SU-DHL-6 (cell line): ENCODE data around the gene UBE2E1.

Source experiments
- H2AFZ ChIP-seq: fragments of 200-600 bp; sonication (generic); 2 replicates; pipeline ENCODE4 v1.6.1; 2014; ENCODE audit warnings: low read depth, mild to moderate bottlenecking, moderate library complexity, mixed read lengths, antibody characterized with exemption, low read length; ENCODE audit not compliant: severe bottlenecking
- H3F3A ChIP-seq: fragments of 200-600 bp; shearing (Covaris generic); 2 replicates; pipeline ENCODE4 v1.6.0; 2016; ENCODE audit warnings: antibody characterized with exemption, mild to moderate bottlenecking; ENCODE audit not compliant: insufficient read depth
- H3K27ac ChIP-seq: fragments of 200-600 bp; sonication (generic); 2 replicates; pipeline ENCODE4 v1.5.1; 2016; ENCODE audit warnings: low read depth, mild to moderate bottlenecking, low read length, moderate library complexity, mixed read lengths
- H3K27me3 ChIP-seq: fragments of 200-600 bp; sonication (generic), shearing (Covaris generic); 2 replicates; pipeline ENCODE4 v1.6.0; 2014; ENCODE audit warnings: mild to moderate bottlenecking, low read length
- H3K36me3 ChIP-seq: fragments of 200-600 bp; sonication (generic); 2 replicates; pipeline ENCODE4 v1.6.1; 2014; ENCODE audit warnings: mild to moderate bottlenecking, low read length, mixed read lengths
- H3K4me2 ChIP-seq: fragments of 300-600, 200-600 bp; shearing (Covaris generic), sonication (generic); 2 replicates; pipeline ENCODE4 v1.6.0; 2014; ENCODE audit warnings: low read length, low read depth, mild to moderate bottlenecking; ENCODE audit not compliant: poor library complexity, severe bottlenecking
- H3K4me3 ChIP-seq: fragments of 200-600 bp; sonication (generic); 2 replicates; pipeline ENCODE4 v1.5.1; 2014; ENCODE audit warnings: antibody characterized with exemption, low read length, mild to moderate bottlenecking, mixed read lengths; ENCODE audit not compliant: insufficient read depth, poor library complexity, severe bottlenecking
- H3K79me2 ChIP-seq: fragments of 200-600 bp; sonication (generic); 2 replicates; pipeline ENCODE4 v1.6.1; 2014; ENCODE audit warnings: mild to moderate bottlenecking, low read length, moderate library complexity; ENCODE audit not compliant: insufficient read depth
- H3K9ac ChIP-seq: fragments of 200-600 bp; sonication (generic); 2 replicates; pipeline ENCODE4 v1.7.0; 2014; ENCODE audit warnings: mild to moderate bottlenecking, low read length
- H3K9me2 ChIP-seq: fragments of 200-600 bp; sonication (generic); replicated peaks from 2 replicates; pipeline ENCODE4 v1.6.1; 2014; ENCODE audit warnings: low read length; ENCODE audit not compliant: insufficient read depth
- H3K9me3 ChIP-seq: fragments of 200-600 bp; sonication (generic); 2 replicates; pipeline ENCODE4 v1.6.1; 2014; ENCODE audit warnings: low read length, mixed read lengths; ENCODE audit not compliant: insufficient read depth
- H4K20me1 ChIP-seq: fragments of 200-600 bp; sonication (generic); 2 replicates; pipeline ENCODE4 v1.6.1; 2014; ENCODE audit warnings: low read depth, mild to moderate bottlenecking, antibody characterized with exemption, low read length, moderate library complexity, mixed read lengths
- EZH2phosphoT487 ChIP-seq: fragments of 200-600 bp; sonication (generic), shearing (Covaris generic); conservative IDR thresholded peaks from 2 replicates; pipeline ENCODE4 v1.6.1; 2018; ENCODE audit warnings: mild to moderate bottlenecking, antibody characterized with exemption, low read length, moderate library complexity, mixed read lengths
- TF ChIP-seq, protein P1 (sequence below): fragments of 200-600 bp; sonication (generic); IDR thresholded peaks from one replicate; pipeline ENCODE4 v1.5.1; 2017; ENCODE audit warnings: antibody characterized with exemption, mild to moderate bottlenecking, low read length, moderate library complexity; ENCODE audit not compliant: insufficient read depth, poor library complexity, severe bottlenecking

The UBE2E1 gene

DNA sequence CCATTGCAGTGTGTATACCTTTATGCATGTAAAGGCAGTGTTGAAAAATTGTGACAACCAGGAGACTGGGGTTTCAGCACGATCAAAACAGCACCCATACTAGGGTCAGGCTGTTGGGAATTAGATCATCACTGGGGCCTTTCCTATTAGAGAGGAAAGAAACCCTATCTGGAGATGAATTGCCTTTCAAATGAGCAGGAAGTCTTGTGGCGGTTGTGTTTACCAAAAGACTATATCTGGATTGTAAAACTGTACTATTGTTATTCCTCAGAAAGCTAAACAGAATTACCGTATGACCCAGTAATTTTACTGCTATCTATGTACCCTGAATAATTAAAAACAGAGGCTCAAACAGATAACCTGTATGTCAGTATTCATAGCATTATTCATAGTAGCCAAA is 10.1 kb downstream of the UBE2E1 start:
- no peaks in the 10 kb centered on the region for H3K9me2 ChIP-seq
- no peak overlapping the region for H3K9ac ChIP-seq
- no peak overlapping the region for H2AFZ ChIP-seq
- H4K20me1 ChIP-seq: peaks cover 10% of the 10 kb centered on the region; the same call in 1 of the 2 replicates
- H3K27ac ChIP-seq: no peak overlapping the region
- 0 out of 2 replicates have a peak, but pooled peaks cover 10% of the 10 kb centered on the region for H3K36me3 ChIP-seq
- no peaks in the 10 kb centered on the region for H3F3A ChIP-seq
- TF ChIP-seq, protein P1, sequence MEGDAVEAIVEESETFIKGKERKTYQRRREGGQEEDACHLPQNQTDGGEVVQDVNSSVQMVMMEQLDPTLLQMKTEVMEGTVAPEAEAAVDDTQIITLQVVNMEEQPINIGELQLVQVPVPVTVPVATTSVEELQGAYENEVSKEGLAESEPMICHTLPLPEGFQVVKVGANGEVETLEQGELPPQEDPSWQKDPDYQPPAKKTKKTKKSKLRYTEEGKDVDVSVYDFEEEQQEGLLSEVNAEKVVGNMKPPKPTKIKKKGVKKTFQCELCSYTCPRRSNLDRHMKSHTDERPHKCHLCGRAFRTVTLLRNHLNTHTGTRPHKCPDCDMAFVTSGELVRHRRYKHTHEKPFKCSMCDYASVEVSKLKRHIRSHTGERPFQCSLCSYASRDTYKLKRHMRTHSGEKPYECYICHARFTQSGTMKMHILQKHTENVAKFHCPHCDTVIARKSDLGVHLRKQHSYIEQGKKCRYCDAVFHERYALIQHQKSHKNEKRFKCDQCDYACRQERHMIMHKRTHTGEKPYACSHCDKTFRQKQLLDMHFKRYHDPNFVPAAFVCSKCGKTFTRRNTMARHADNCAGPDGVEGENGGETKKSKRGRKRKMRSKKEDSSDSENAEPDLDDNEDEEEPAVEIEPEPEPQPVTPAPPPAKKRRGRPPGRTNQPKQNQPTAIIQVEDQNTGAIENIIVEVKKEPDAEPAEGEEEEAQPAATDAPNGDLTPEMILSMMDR: no peak
- TF ChIP-seq EZH2phosphoT487: no peak
- H3K4me3 ChIP-seq: no peak overlapping the region
- H3K27me3 ChIP-seq: no peaks in the 10 kb centered on the region
- no peaks in the 10 kb centered on the region for H3K79me2 ChIP-seq
- no peaks in the 10 kb centered on the region for H3K9me3 ChIP-seq
- H3K4me2 ChIP-seq: no peak overlapping the region

DNA sequence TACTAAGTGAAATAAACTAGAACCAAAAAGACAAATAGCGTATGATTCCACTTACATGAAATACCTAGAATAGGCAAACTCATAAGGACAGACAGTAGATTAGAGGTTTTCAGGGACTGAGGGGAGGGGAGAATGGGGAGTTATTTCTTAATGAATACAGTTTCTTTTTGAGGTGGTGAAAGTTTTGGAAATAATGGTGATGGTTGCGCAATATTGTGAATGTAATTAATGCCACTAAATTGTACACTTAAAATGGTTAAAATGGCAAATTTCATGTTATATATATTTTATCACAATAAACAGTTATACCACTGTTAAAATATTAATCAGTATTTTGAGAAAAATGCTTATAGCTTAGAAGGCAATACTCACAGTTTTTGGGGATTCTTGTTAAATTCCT is 11.0 kb downstream of the UBE2E1 start:
- H3K9ac ChIP-seq: no peak overlapping the region
- no peaks in the 10 kb centered on the region for H3K79me2 ChIP-seq
- H3F3A ChIP-seq: no peaks in the 10 kb centered on the region
- no peak overlapping the region for H3K4me3 ChIP-seq
- peaks cover 10% of the 10 kb centered on the region; the same call in 1 of the 2 replicates for H4K20me1 ChIP-seq
- H3K27me3 ChIP-seq: no peaks in the 10 kb centered on the region
- 0 out of 2 replicates have a peak, but pooled peaks cover 9% of the 10 kb centered on the region for H3K36me3 ChIP-seq
- H3K9me2 ChIP-seq: no peaks in the 10 kb centered on the region
- TF ChIP-seq, protein P1: no peak
- TF ChIP-seq EZH2phosphoT487: no peak
- no peak overlapping the region for H3K27ac ChIP-seq
- no peaks in the 10 kb centered on the region for H3K9me3 ChIP-seq
- H3K4me2 ChIP-seq: no peak overlapping the region
- H2AFZ ChIP-seq: no peak overlapping the region

DNA sequence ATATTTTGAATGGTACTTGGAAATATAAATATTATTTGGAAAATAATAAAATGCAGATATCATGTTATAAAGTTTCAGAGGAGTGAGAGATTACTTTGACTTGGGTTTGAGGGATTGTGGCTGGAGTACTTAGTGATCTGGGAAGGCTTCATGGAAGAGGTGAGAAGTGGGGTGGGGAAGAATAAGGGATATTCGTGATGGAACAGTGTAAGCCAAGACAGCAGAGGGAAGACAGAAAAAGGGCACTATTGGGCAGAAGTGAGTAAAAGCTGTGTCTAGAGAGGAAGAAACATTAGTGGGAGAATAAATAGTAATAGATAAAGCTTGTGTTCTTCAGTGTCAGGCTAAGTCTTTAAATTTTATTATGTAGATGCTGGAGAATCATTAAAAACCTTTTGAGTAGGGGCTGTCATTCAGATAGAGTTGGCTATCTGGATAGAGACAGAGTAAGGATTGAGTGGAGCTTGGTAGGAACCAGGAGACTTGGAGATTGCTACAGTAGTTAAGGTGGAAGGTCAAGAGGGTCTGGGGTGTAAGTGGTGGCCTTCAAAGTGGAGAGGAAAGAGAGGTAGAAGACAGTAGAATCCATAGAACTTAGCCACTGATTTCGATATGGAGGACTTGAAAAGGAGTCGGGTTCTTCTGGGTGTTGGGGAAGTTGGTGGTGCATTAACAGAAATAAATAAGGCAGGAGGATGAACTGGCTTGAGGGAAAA is 11.9 kb downstream of the UBE2E1 start:
- Histone ChIP-seq H3F3A (no peaks in the 10 kb centered on the region), H2AFZ (no peak overlapping the region), H3K9ac (no peak overlapping the region), H3K9me2 (no peaks in the 10 kb centered on the region), H3K4me3 (no peak overlapping the region), H3K9me3 (no peaks in the 10 kb centered on the region), H3K4me2 (no peak overlapping the region), H3K36me3 (0 out of 2 replicates have a peak, but pooled peaks cover 2% of the 10 kb centered on the region), H3K27me3 (no peaks in the 10 kb centered on the region), H3K27ac (no peak overlapping the region), H3K79me2 (no peaks in the 10 kb centered on the region), H4K20me1 (0 out of 2 replicates have a peak, but pooled peaks cover 3% of the 10 kb centered on the region)
- no peak for TF ChIP-seq EZH2phosphoT487
- TF ChIP-seq, protein P1: no peak
